ENCODE results near the gene TMEM244. TPM values are rescaled to one million over a fixed set of nuclear protein-coding genes. Genes with fewer than 3 reads are reported as not detected.

Gene TMEM244
- total RNA-seq, 1 donor from 2014 or later: not detected

DNA sequence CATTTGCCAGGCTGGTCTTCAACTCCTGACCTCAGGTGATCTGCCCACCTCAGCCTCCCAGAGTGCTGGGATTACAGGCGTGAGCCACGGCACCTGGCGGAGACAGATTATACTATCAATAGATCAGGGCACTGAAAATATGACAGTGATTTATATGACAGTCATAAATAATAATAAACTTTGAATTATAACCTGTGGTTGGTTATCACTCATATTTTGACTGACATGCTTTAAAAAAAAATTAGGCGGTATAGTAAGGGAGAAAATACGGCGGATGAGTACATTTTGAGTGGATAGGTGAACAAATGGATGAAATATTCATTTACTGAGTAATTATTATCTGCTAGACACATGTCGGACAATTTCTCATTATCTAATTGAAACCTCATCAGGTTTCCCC, 28.8 kb downstream of the TMEM244 start:
- Histone ChIP-seq H3K36me3 (no peaks in the 10 kb centered on the region), H3K27ac (no peak overlapping the region), H3K9me3 (no peaks in the 10 kb centered on the region), H3K4me1 (no peaks in the 10 kb centered on the region), H3K4me3 (no peak overlapping the region), H3K27me3 (no peaks in the 10 kb centered on the region)
- ATAC-seq: no peak
- intact Hi-C loops (cut with DNase I): no loop called here
- no peak for DNase-seq
- TF ChIP-seq, protein P1, sequence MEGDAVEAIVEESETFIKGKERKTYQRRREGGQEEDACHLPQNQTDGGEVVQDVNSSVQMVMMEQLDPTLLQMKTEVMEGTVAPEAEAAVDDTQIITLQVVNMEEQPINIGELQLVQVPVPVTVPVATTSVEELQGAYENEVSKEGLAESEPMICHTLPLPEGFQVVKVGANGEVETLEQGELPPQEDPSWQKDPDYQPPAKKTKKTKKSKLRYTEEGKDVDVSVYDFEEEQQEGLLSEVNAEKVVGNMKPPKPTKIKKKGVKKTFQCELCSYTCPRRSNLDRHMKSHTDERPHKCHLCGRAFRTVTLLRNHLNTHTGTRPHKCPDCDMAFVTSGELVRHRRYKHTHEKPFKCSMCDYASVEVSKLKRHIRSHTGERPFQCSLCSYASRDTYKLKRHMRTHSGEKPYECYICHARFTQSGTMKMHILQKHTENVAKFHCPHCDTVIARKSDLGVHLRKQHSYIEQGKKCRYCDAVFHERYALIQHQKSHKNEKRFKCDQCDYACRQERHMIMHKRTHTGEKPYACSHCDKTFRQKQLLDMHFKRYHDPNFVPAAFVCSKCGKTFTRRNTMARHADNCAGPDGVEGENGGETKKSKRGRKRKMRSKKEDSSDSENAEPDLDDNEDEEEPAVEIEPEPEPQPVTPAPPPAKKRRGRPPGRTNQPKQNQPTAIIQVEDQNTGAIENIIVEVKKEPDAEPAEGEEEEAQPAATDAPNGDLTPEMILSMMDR (IDR thresholded peaks at IDR 0.05): no peak

DNA sequence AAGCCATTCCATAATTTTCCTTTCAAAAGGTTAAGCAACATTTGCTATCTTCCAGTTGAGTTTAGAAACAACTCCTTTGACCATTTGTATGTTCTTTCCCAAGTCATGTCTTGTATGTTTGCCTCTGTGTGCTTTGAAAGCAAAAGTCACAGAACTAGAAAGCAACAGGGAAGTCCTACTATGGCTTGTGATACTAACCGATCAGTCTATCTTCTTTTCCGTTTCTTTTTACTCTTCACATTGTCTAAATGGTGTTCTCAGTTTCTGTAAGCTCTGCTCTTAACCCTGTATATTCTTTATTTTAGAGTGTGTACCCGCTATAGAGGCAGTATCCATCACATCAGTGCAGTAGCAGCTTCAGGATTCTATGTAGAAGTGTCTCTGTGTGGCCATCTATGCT, 32.9 kb downstream of the TMEM244 start:
- DNase-seq (no peak), ATAC-seq (no peak)
- H3K9me3 ChIP-seq: no peaks in the 10 kb centered on the region
- no peak overlapping the region for H3K27ac ChIP-seq
- H3K36me3 ChIP-seq: no peaks in the 10 kb centered on the region
- intact Hi-C loops (cut with DNase I): no loop called here
- TF ChIP-seq, protein P1 (IDR thresholded peaks at IDR 0.05): no peak
- no peak overlapping the region for H3K4me3 ChIP-seq
- no peaks in the 10 kb centered on the region for H3K27me3 ChIP-seq
- H3K4me1 ChIP-seq: no peaks in the 10 kb centered on the region

GRCh38 chr6:129818251-129818650, 42.9 kb downstream of the TMEM244 start:
- intact Hi-C loops (cut with DNase I): no loop called here
- no peak for ATAC-seq
- H3K9me3 ChIP-seq: no peaks in the 10 kb centered on the region

GRCh38 chr6:129817821-129818220, 43.3 kb downstream of the TMEM244 start:
- H3K27ac ChIP-seq: no peak overlapping the region
- intact Hi-C loops (cut with DNase I): no loop called here
- ATAC-seq (no peak), DNase-seq (no peak)
- TF ChIP-seq, protein P1 (IDR thresholded peaks at IDR 0.05): no peak
- H3K27me3 ChIP-seq: no peaks in the 10 kb centered on the region
- H3K36me3 ChIP-seq: no peaks in the 10 kb centered on the region
- no peaks in the 10 kb centered on the region for H3K4me1 ChIP-seq
- no peaks in the 10 kb centered on the region for H3K9me3 ChIP-seq
- H3K4me3 ChIP-seq: no peak overlapping the region

More at GRCh38 chr6:129818251-129818650, 42.9 kb downstream of the TMEM244 start:
- TF ChIP-seq, protein P1 (IDR thresholded peaks at IDR 0.05): no peak
- Histone ChIP-seq H3K27ac (no peak overlapping the region), H3K4me1 (no peaks in the 10 kb centered on the region), H3K4me3 (no peak overlapping the region), H3K36me3 (no peaks in the 10 kb centered on the region), H3K27me3 (no peaks in the 10 kb centered on the region)
- DNase-seq: no peak

DNA sequence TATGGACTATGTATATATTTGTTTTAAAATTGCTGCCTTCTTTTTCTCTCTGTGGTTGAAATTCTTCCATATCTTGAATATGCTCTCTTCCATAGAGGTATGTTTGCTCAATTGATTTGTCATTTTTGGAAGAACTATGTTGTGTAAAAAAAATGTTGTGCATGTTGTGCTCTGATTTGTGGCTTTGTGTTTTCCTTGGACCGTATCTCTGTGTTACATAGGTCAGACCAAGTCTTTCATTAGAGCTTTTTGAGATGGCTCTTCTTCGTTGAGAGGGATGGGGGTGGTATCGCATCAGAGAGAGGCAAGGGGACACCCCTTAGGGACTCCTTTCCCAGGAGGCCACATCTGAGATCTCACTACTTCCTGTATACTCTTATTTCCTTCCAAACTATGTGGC, 43.8 kb downstream of the TMEM244 start:
- H3K9me3 ChIP-seq: no peaks in the 10 kb centered on the region
- no peak for ATAC-seq
- intact Hi-C loops (cut with DNase I): no loop called here

More for the DNA sequence above, 43.8 kb downstream of the TMEM244 start:
- H3K36me3 ChIP-seq: no peaks in the 10 kb centered on the region
- TF ChIP-seq, protein P1 (IDR thresholded peaks at IDR 0.05): no peak
- no peaks in the 10 kb centered on the region for H3K27me3 ChIP-seq
- no peak overlapping the region for H3K27ac ChIP-seq
- no peak for DNase-seq
- H3K4me1 ChIP-seq: no peaks in the 10 kb centered on the region
- H3K4me3 ChIP-seq: no peak overlapping the region
